GM23338 (cell line): ENCODE results near the gene ERBB4. TPM values are rescaled to one million over a fixed set of nuclear protein-coding genes. Genes with fewer than 3 reads are reported as not detected.

ENCODE experiments used
- ATAC-seq: fragments of 200-7000 bp; cut with Tn5 transposase; 3 replicates; pipeline ENCODE4 v1.9.1; 2020
- DNase-seq: peaks from one replicate; pipeline ENCODE4 v3.0.0-alpha.2; 2015; ENCODE audit warnings: low spot score
- H2AFZ ChIP-seq: fragments of 200-600 bp; sonication (generic); 2 replicates; pipeline ENCODE4 v1.8.0; 2016; ENCODE audit warnings: antibody characterized with exemption, mild to moderate bottlenecking, moderate library complexity
- H3F3A ChIP-seq: fragments of 200-600 bp; sonication (generic); replicated peaks from 2 replicates; pipeline ENCODE4 v1.8.0; 2017; ENCODE audit warnings: antibody characterized with exemption, mixed run types, low read depth
- H3K27ac ChIP-seq: fragments of 200-600 bp; sonication (generic); 2 replicates; pipeline ENCODE4 v1.6.1; 2016; ENCODE audit warnings: low read depth
- H3K27me3 ChIP-seq: fragments of 200-600 bp; sonication (generic); 2 replicates; pipeline ENCODE4 v1.8.0; 2016; ENCODE audit warnings: mild to moderate bottlenecking, mixed run types, moderate library complexity; ENCODE audit not compliant: insufficient read depth
- H3K36me3 ChIP-seq: fragments of 200-600 bp; sonication (generic); 2 replicates; pipeline ENCODE4 v1.8.0; 2016; ENCODE audit warnings: mild to moderate bottlenecking; ENCODE audit not compliant: insufficient read depth
- H3K4me1 ChIP-seq: fragments of 200-600 bp; sonication (generic); 2 replicates; pipeline ENCODE4 v1.8.0; 2016; ENCODE audit warnings: mild to moderate bottlenecking, moderate library complexity; ENCODE audit not compliant: insufficient read depth
- H3K4me2 ChIP-seq: fragments of 200-600 bp; sonication (generic); 2 replicates; pipeline ENCODE4 v1.7.1; 2017; ENCODE audit warnings: mixed run types
- H3K4me3 ChIP-seq: fragments of 200-600 bp; sonication (generic); 2 replicates; pipeline ENCODE4 v1.6.1; 2016; ENCODE audit warnings: mixed run types
- H3K79me2 ChIP-seq: fragments of 200-600 bp; sonication (generic); replicated peaks from 2 replicates; pipeline ENCODE4 v1.8.0; 2017; ENCODE audit warnings: mild to moderate bottlenecking; ENCODE audit not compliant: insufficient read depth
- H3K9me2 ChIP-seq: fragments of 200-600 bp; sonication (generic); 2 replicates; pipeline ENCODE4 v1.8.0; 2017; ENCODE audit not compliant: insufficient read depth
- H4K20me1 ChIP-seq: fragments of 200-600 bp; sonication (generic); replicated peaks from 2 replicates; pipeline ENCODE4 v1.8.0; 2017; ENCODE audit warnings: mild to moderate bottlenecking; ENCODE audit not compliant: insufficient read depth
- H3K27ac Mint-ChIP-seq: 2 replicates; pipeline ENCODE4 v1.8.0; 2020; ENCODE audit warnings: inconsistent platforms, mild to moderate bottlenecking, moderate library complexity, mixed read lengths
- H3K27me3 Mint-ChIP-seq: 3 replicates; pipeline ENCODE4 v1.8.0; 2022; ENCODE audit warnings: low read depth, mild to moderate bottlenecking, moderate library complexity, mixed read lengths, inconsistent platforms; ENCODE audit not compliant: insufficient read depth, poor library complexity
- H3K36me3 Mint-ChIP-seq: 3 replicates; pipeline ENCODE4 v1.8.0; 2021; ENCODE audit warnings: low read depth, mild to moderate bottlenecking, inconsistent platforms, moderate library complexity, mixed read lengths
- H3K4me1 Mint-ChIP-seq: 3 replicates; pipeline ENCODE4 v1.8.0; 2020; ENCODE audit warnings: mild to moderate bottlenecking, inconsistent platforms, mixed read lengths
- H3K4me3 Mint-ChIP-seq: 3 replicates; pipeline ENCODE4 v1.8.0; 2021; ENCODE audit warnings: moderate library complexity, mild to moderate bottlenecking, inconsistent platforms, mixed read lengths
- H3K9me3 Mint-ChIP-seq: 3 replicates; pipeline ENCODE4 v1.8.0; 2020; ENCODE audit warnings: moderate library complexity, mild to moderate bottlenecking, inconsistent platforms, mixed read lengths
- CREB1 ChIP-seq: fragments of 250-450 bp; sonication (Bioruptor Pico); IDR thresholded peaks from 2 replicates; pipeline ENCODE4 v1.5.0; 2020; ENCODE audit warnings: low read depth, mild to moderate bottlenecking, moderate library complexity
- EZH2 ChIP-seq: fragments of 200-600 bp; sonication (generic); IDR thresholded peaks from one replicate; pipeline ENCODE4 v1.8.0; 2017; ENCODE audit warnings: antibody characterized with exemption, mild to moderate bottlenecking, low read depth; ENCODE audit not compliant: unreplicated experiment
- EZH2phosphoT487 ChIP-seq: fragments of 200-600 bp; sonication (generic); IDR thresholded peaks from one replicate; pipeline ENCODE4 v1.8.1; 2018; ENCODE audit warnings: antibody characterized with exemption; ENCODE audit not compliant: unreplicated experiment
- JUNB ChIP-seq: IDR thresholded peaks from one replicate; pipeline ENCODE4 v1.6.1; 2016; ENCODE audit warnings: antibody characterized with exemption; ENCODE audit not compliant: unreplicated experiment
- NANOG ChIP-seq: IDR thresholded peaks from 2 replicates; pipeline ENCODE4 v1.6.1; 2016; ENCODE audit warnings: antibody characterized with exemption, borderline replicate concordance
- POLR2AphosphoS5 ChIP-seq: IDR thresholded peaks from 2 replicates; pipeline ENCODE4 v1.6.1; 2016; ENCODE audit warnings: antibody characterized with exemption, low read depth
- REST ChIP-seq: IDR thresholded peaks from one replicate; pipeline ENCODE4 v1.6.1; 2018; ENCODE audit warnings: antibody characterized with exemption; ENCODE audit not compliant: unreplicated experiment
- STAT1 ChIP-seq: IDR thresholded peaks from one replicate; pipeline ENCODE4 v1.6.1; 2016; ENCODE audit warnings: antibody characterized with exemption; ENCODE audit not compliant: unreplicated experiment
- ZNF114 ChIP-seq: fragments of 250-450 bp; sonication (Bioruptor Pico); IDR thresholded peaks from 2 replicates; pipeline ENCODE4 v1.5.0; 2020; ENCODE audit warnings: mild to moderate bottlenecking, moderate library complexity
- ZNF331 ChIP-seq: fragments of 250-450 bp; sonication (Bioruptor Pico); IDR thresholded peaks from 2 replicates; pipeline ENCODE4 v1.5.0; 2020; ENCODE audit warnings: low read depth, mild to moderate bottlenecking, moderate library complexity
- polyA plus RNA-seq: library from polyadenylated mRNA; unstranded; fragments of >200 nt; fragmentation: Nextera tagmentation; extraction: Ambion mirVana; gene quantifications from 2 replicates; pipeline ENCODE4 v1.2.1, GENCODE V29; 2016
- total RNA-seq: library from RNA; depleted of rRNA; stranded (reverse); fragments of >200 nt; shearing (Covaris generic); gene quantifications from 2 replicates; pipeline ENCODE4 v1.2.3, GENCODE V29; 2014
- TF ChIP-seq, protein P1 (sequence below), 2 experiments: fragments of 200-600 bp in 1 of 2; sonication (generic) in 1 of 2; conservative IDR thresholded peaks; 2 replicates each; pipeline versions ENCODE4 v1.5.1 to v1.6.1; 2016 to 2017; ENCODE audit warnings: antibody characterized with exemption in 2 of 2, low read depth in 2 of 2, mild to moderate bottlenecking in 2 of 2, moderate library complexity in 1 of 2

ERBB4 gene
- total and polyA plus RNA-seq, 2 experiments from 2014 or later = 0.73 to 1.1 TPM

GRCh38 chr2:211620986-211621385 lies 917.6 kb downstream of the ERBB4 start:
- Histone ChIP-seq H3K36me3 (no peaks in the 10 kb centered on the region), H3K27me3 (no peaks in the 10 kb centered on the region), H3K4me1 (no peaks in the 10 kb centered on the region), H3K79me2 (no peaks in the 10 kb centered on the region), H3K27ac (no peak overlapping the region), H3F3A (no peaks in the 10 kb centered on the region), H3K4me2 (no peak overlapping the region), H3K9me2 (no peaks in the 10 kb centered on the region), H4K20me1 (no peaks in the 10 kb centered on the region), H2AFZ (no peak overlapping the region), H3K4me3 (no peak overlapping the region)
- TF ChIP-seq CREB1 (CRISPR knock-in tag) = no peak
- TF ChIP-seq STAT1 = no peak
- no peak for TF ChIP-seq ZNF331 (CRISPR knock-in tag)
- TF ChIP-seq NANOG = no peak
- TF ChIP-seq POLR2AphosphoS5 = no peak
- TF ChIP-seq ZNF114 (CRISPR knock-in tag) = no peak
- no peak for TF ChIP-seq EZH2phosphoT487
- TF ChIP-seq EZH2 = no peak
- Mint-ChIP-seq H3K27me3 (no peaks in the 10 kb centered on the region), H3K9me3 (no peaks in the 10 kb centered on the region), H3K27ac (no peak overlapping the region), H3K4me1 (0 out of 3 replicates have a peak, but pooled peaks cover 2% of the 10 kb centered on the region), H3K36me3 (no peaks in the 10 kb centered on the region), H3K4me3 (no peak overlapping the region)
- DNase-seq (no peak), ATAC-seq (no peak)

GRCh38 chr2:211617803-211618202 lies 920.8 kb downstream of the ERBB4 start:
- Histone ChIP-seq H3K36me3 (no peaks in the 10 kb centered on the region), H3K27me3 (no peaks in the 10 kb centered on the region), H3K4me3 (no peak overlapping the region), H4K20me1 (no peaks in the 10 kb centered on the region), H3K4me2 (no peak overlapping the region), H3K79me2 (no peaks in the 10 kb centered on the region), H3K4me1 (no peaks in the 10 kb centered on the region), H3K27ac (no peak overlapping the region), H2AFZ (no peak overlapping the region), H3F3A (no peaks in the 10 kb centered on the region), H3K9me2 (no peaks in the 10 kb centered on the region)
- TF ChIP-seq EZH2phosphoT487 (no peak), ZNF114 (CRISPR knock-in tag) (no peak), JUNB (no peak), NANOG (no peak), POLR2AphosphoS5 (no peak), ZNF331 (CRISPR knock-in tag) (no peak), REST (no peak), STAT1 (no peak)
- TF ChIP-seq, protein P1, sequence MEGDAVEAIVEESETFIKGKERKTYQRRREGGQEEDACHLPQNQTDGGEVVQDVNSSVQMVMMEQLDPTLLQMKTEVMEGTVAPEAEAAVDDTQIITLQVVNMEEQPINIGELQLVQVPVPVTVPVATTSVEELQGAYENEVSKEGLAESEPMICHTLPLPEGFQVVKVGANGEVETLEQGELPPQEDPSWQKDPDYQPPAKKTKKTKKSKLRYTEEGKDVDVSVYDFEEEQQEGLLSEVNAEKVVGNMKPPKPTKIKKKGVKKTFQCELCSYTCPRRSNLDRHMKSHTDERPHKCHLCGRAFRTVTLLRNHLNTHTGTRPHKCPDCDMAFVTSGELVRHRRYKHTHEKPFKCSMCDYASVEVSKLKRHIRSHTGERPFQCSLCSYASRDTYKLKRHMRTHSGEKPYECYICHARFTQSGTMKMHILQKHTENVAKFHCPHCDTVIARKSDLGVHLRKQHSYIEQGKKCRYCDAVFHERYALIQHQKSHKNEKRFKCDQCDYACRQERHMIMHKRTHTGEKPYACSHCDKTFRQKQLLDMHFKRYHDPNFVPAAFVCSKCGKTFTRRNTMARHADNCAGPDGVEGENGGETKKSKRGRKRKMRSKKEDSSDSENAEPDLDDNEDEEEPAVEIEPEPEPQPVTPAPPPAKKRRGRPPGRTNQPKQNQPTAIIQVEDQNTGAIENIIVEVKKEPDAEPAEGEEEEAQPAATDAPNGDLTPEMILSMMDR (conservative IDR thresholded peaks at IDR 0.05; ENCODE audit: low read depth in 2 of 2) = no peak
- Mint-ChIP-seq H3K27ac (no peak overlapping the region), H3K4me3 (no peak overlapping the region), H3K36me3 (no peaks in the 10 kb centered on the region), H3K4me1 (0 out of 3 replicates have a peak, but pooled peaks cover 2% of the 10 kb centered on the region), H3K27me3 (no peaks in the 10 kb centered on the region), H3K9me3 (no peaks in the 10 kb centered on the region)
- DNase-seq (no peak), ATAC-seq (no peak)
